T-helper 2 cell (primary cell): ENCODE data around the gene LDLRAD4.

Source experiments
- DNase-seq, 5 experiments: peaks; one replicate each; pipeline versions ENCODE4 v3.0.0 to v3.0.0-alpha.2; 2012 to 2022

LDLRAD4 gene

GRCh38 chr18:13289481-13290205 is 71.1 kb downstream of the LDLRAD4 start:
- peak in 1 of 5 experiments; percentile 43 for DNase-seq

- DNase-seq, result peak in 3 of 5 experiments; percentile 23 to 88 (median 32)
These were observed 72.3 kb downstream of the LDLRAD4 start for GRCh38 chr18:13290856-13291271.

GRCh38 chr18:13291299-13291698 is 72.7 kb downstream of the LDLRAD4 start:
- no peak for DNase-seq

GRCh38 chr18:13291745-13292447 is 73.3 kb downstream of the LDLRAD4 start:
- DNase-seq, result no peak

DNA sequence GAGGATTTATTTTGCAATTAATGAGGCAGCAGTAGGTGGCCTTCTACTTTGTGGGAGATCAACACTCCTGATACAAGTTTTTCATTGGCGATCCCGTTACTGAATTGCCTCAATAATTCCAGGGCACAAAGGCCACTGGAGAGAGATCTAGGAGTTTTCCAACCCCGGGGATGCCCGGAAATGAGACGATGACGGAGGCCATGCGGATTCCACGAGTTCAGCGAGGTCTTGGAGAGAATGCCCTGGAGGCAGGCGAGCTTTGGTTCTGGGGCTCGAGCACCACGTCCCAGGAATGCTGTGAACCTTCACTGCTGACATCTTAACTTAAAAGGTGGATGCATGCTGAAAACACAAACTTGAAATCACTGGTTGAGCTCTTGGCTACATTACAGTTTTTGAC is 74.2 kb downstream of the LDLRAD4 start:
- DNase-seq, result no peak

DNA sequence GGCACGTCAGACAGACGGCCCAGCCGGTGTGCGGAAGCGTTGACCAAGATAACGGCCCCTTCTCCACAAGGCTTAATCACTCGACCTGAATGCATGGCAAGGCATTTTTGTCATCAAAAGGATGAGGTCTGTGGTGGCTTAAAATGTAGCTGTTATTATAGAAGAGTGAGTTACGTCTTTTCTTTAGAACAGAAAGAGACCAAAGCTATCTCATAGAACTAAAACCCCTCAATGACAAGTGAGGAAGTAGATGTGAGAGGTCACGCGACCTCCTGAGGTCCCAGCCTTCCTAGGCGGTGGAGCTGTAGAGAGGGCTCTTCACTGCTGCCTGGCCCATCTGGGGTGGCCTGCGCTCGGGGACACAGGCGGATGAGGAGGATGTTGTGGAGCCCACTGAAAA is 75.7 kb downstream of the LDLRAD4 start:
- no peak for DNase-seq

GRCh38 chr18:13295894-13296293 is 77.3 kb downstream of the LDLRAD4 start:
- DNase-seq, result no peak

DNA sequence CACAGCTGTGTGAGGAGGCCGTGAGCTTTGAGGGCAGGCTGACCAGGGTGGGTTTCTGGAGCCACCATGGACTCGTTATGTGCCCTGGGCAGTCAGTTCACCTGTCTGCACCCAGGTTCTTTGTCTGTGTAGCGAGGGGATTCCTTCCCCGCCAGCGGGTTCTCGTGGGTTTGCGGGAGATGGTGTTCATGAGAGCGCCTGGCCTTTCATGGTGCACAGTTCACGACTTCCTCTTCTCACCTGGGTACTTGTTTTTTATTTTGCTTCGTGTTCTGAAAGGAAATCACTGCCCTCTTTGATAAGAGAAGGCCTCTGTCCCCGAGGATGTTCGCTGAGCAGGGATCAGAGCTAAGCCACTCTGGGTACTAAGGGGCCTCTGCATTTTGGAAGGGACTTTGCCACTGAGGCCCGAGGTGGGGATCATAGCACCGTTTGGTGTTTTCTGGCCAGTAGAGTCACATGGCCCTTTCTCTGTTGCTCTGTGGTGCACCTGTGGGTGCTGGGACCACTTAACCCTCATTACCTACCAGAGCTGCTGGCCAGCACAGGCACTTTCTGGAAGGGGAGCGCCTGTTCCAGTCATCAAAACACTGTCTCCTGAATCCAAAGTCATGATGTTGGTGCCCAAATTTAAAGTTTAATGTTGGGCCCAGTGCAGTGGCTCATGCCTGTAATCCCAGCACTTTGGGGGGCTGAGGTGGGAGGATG is 78.5 kb downstream of the LDLRAD4 start:
- DNase-seq, result no peak

DNA sequence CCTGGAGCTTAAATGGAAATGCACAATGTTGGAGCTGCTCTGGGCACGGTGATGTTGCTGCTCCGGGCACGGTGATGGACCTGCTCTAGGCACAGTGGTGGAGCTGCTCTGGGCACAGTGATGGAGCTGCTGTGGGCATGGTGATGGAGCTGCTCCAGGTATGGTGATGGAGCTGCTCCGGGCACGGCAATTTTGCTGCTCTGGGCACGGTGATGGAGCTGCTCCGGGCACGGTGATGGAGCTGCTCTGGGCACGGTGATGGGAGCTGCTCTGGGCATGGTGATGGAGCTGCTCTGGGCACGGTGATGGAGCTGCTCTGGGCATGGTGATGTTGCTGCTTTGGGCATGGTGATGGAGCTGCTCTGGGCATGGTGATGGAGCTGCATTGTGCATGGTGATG is 79.7 kb downstream of the LDLRAD4 start:
- DNase-seq, result no peak

DNA sequence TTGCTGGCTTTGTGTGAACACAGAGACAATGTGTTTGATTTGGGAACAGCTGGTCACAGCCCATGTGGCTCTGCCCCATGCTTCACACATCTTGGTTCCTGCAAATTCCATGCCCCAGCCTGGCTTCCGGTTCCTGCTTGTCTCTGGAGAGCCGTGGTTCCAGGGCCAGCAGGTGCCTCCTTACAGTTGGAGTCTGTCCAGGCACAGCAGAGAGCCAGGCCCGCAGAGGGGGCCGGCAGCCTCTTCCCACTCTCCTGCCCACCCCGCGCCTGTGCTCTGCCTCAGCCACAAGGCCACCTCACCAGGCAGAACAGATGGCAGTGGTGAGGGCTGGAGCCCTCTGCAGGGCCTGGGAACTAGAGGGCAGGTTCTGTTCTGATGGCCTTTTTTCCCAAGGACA is 81.5 kb downstream of the LDLRAD4 start:
- DNase-seq, result no peak

DNA sequence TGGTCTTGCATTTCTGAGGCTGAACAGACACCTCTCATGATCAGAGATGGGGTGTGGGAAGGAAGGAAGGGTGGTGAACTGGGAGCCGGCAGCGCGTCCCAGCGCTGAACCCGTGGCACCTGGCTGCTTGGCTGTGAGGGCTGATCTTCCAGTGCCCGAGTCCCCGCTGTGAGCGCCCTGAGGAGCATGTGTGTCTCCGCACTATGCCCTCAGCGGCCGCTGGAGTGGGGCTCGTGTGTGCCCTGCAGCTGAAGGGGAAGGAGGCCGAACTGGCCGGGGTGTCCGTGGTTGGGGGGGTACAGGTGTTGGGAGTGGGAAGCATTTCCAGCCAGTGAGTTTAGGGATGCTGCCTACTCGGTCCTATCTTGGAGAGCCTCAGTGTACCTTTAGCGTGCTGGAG is 82.2 kb downstream of the LDLRAD4 start:
- no peak for DNase-seq

DNA sequence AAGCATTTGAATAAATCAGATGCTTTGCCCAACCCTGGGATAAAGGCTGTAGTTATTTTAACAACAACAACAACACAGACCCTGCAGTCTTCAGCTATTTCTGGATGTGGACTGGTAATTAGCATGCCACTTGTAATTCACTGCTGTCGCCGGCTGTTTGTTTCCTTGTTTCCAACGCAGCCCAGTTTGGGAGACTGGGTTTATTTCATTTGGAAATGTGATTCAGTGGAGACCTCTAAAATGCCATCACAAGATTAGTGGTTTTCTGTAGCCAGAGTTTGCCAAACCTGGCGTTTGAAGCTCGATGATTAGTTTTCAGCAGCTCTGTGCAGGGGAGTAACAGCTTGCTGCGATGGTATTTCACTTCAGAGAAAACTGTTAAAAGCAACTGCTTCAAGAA is 83.5 kb downstream of the LDLRAD4 start:
- no peak for DNase-seq

GRCh38 chr18:13302457-13303225 is 84.1 kb downstream of the LDLRAD4 start:
- no peak for DNase-seq

- DNase-seq, result no peak
These were observed 85.3 kb downstream of the LDLRAD4 start for GRCh38 chr18:13303756-13304364.

GRCh38 chr18:13305301-13305700 is 86.7 kb downstream of the LDLRAD4 start:
- DNase-seq, result no peak

- no peak for DNase-seq
These were observed 88.0 kb downstream of the LDLRAD4 start for GRCh38 chr18:13306583-13306982.

DNA sequence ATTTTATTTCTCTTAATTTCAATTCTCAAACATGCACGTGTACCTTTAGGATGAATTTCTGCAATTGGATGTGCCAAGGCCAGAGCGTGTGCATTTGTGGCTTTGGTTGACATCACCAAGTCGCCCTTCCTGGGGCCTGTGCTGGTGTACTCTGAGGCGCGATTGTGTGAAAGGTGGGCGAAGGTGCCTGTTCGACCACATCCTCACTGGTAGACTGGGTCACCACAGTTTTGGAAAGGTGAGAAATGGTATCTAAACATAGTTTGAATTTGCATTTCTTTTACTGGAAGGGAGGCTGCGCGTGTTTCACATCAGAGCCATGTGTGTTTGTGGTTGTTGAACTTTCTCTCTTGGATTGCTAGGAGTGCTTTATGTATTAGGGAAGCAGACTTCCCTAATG is 89.8 kb downstream of the LDLRAD4 start:
- DNase-seq, result peak in 2 of 5 experiments; percentile 16 to 54

DNA sequence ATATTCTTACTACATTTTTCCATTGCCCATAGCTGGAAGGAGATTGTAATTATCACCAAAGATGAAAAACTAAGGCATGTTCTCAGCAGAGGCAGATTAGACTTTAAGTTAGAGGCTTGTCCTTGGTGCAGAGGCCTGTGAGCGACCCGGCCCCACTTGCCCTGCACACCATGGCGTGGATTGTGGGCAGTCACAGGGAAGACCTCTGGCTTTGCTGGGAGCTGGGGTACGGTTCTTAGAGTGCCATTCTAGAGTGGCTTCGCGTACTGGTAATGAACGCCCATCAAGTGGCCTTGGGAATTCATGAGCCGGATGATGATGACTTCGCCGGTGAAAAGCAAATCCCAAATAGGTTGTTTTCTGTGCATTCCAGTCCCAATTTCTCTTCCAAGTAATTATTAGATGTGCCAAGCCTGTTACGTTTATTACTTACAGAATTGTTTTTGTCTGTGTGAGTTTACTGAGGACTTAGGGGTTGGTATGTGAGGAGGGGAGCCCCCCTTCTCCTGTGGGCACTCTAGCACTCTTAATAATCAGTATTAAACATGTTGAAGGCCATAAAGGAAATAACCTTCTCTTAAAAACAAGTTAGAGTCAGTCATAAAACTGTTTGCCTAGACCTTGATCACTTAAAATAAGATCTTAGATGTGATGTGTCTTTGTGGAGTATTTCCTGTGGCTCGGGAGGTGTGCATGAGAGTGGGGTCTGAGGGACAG is 90.6 kb downstream of the LDLRAD4 start:
- DNase-seq, result no peak

DNA sequence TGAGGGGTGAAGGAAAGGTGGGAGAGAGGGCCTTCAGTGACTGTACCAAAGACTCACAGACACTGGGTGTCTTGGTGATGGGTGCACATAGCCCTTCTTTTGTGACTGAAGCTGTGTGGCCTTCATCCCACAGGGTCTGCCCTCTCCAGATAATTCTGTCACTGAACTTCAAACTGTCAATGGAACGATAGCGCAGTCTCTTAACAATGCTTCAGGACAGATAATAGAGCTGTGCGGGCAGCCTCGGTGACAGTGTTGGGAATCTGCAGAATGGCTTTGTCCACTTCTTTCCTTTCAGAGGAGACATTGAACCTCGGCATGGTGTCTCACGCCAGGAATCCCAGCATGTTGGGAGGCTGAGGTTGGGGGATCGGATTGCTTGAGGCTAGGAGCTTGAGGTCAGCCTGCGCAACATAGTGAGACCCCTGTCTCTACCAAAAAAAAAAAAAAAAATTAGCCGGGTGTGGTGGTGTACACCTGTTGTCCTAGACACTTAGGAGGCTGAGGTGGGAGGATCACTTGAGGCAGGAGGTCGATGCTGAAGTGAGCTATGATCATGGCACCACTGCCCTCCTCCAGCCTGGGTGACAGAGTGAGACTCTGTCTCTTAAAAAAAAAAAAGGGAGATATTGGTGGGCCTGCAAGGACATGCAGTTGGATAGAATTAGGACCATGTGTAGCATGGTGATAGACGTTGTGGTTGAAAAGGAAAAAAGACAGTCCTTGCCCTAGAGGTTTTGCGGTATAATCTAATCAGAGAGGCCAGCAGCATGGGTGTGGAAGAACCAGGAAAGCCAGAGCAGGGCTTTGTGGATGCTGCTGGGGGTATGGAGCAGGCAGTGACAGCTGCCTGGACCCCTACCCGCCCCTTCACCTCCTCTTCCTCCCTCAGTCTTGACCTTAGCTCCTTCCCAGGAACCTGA is 91.4 kb downstream of the LDLRAD4 start:
- DNase-seq, result no peak

GRCh38 chr18:13311193-13311592 is 92.6 kb downstream of the LDLRAD4 start:
- DNase-seq, result no peak

- DNase-seq, result no peak
These were observed 94.0 kb downstream of the LDLRAD4 start for GRCh38 chr18:13312515-13312914.
